Measurements from ENCODE around the gene HEMK1.

HEMK1 gene

DNA sequence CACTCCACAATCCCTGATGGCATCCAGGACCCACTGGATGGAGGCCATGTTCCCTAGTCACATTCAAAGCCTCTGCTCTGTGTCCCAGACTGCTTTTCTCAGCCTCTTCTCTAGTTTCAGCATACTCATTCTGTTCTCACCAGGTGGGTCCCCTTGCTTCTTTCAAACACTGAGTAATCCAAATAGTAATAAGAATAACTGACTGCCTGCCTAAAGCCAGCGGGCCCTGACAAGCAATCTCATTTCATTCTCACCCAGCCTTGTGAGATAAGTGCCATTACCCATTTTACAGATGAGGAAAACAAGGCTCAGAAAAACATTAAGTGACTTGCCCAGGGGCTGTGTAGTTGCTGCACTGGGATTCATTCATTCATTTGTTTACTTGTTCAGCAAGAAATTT lies 73.1 kb downstream of the HEMK1 start:
- no peak for DNase-seq (ENCODE audit: low read depth)

DNA sequence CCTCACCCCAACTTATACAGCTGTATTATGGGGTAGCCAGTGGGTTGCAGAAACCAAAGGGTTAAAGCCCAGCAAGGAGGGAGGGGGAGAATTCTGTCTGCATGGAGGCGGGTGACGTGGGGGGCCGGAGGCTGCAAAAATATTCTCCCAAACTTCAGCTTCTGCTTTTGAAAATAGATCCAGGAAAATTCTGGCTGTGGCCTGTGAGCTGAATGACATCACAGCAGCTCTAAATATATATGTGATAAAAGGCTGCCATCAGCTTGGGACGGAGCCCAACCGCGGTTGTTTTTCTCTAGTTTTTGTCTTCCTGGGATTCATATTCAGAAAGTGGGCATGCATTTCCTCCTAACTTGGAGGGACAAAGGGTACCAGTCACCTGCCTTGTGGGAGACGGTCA lies 75.2 kb downstream of the HEMK1 start:
- DNase-seq (ENCODE audit: low read depth): no peak

DNA sequence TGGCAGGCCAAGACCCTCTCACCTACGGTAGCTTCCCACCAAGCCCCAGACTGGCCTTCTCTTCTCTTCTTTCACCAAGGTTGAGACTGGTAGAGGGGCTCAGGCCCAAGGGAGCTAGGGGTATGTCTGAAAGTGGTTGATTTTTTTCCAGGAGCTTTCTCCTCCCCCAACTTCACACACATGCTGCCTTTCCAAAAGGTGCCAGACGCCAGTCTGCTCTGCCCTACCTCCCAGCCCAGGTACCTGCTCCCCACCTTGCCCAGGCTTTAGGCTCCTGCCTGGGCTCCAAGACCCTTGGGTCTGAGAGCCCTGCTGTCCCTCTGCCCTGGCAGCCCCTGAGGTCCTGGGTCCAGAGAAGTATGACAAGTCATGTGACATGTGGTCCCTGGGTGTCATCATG lies 76.1 kb downstream of the HEMK1 start:
- no peak for DNase-seq (ENCODE audit: low read depth)
